ENCODE measurements around the gene SLC66A3. TPM values are rescaled to one million over a fixed set of nuclear protein-coding genes. Genes with fewer than 3 reads are reported as not detected.
A peak's percentile ranks its signal among the peaks of the same experiment; 100 is the strongest.

Gene SLC66A3
- total RNA-seq, 1 donor from 2014 or later, result 14.2 TPM

DNA sequence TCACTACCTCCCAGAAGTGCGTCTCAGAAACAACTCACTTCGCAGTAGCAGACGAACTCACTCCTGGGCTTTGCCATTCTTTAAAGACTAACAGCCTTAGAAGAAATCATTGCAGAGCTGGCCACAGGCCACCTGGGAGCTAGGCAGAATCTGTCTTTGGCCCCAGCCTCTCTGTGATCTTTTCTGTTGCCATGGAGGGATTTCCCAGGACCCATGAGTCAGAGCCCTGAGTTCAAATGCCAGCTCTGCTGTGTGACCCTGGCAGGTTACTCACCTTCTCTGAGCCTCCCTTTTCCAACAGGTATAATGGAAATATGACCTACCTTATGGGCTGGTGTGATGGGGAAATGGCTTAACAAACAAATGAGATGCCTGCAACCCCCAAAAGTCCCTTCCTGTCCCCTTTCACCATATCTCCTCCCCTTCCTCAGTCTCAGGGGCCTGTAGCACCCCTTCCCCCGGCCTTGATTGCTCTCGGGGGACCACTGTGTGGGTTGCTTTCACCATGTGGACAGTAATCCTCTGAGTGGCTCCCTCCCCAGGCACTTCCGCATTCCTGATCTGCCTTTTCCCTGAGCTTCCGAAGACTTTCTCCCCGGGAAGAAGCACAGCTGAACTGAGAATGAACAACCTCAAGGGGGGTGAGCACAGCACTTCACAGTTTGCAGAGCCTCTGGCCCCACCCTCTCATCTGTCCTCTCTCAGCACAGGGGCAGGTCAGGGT lies 34.0 kb upstream of the SLC66A3 start:
- DNase-seq (ENCODE audit: low read depth), result no peak

DNA sequence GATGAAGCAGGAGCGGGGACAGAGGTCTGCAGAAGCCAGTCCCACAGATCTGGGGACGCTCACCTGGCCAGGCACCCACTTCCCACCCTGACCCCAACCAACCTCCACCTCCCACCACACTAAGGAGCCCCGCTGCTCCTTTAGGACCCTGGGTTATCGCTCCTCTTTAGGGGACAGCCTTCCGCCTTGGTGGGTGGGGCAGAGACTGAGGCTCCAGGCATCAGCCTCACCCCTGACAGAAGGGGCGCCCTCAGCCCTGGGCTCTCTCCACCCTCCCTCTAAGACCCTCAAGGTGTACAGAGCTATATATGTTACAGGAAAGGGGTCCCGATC lies 33.5 kb upstream of the SLC66A3 start:
- DNase-seq (ENCODE audit: low read depth), result no peak
- H3K36me3 ChIP-seq (ENCODE audit: control insufficient read depth, insufficient read depth, low read length), result no peaks in the 10 kb centered on the region
- H3K4me3 ChIP-seq (ENCODE audit: low read depth, low read length), result no peak overlapping the region
- TF ChIP-seq, protein P1, sequence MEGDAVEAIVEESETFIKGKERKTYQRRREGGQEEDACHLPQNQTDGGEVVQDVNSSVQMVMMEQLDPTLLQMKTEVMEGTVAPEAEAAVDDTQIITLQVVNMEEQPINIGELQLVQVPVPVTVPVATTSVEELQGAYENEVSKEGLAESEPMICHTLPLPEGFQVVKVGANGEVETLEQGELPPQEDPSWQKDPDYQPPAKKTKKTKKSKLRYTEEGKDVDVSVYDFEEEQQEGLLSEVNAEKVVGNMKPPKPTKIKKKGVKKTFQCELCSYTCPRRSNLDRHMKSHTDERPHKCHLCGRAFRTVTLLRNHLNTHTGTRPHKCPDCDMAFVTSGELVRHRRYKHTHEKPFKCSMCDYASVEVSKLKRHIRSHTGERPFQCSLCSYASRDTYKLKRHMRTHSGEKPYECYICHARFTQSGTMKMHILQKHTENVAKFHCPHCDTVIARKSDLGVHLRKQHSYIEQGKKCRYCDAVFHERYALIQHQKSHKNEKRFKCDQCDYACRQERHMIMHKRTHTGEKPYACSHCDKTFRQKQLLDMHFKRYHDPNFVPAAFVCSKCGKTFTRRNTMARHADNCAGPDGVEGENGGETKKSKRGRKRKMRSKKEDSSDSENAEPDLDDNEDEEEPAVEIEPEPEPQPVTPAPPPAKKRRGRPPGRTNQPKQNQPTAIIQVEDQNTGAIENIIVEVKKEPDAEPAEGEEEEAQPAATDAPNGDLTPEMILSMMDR (IDR thresholded peaks at IDR 0.05; ENCODE audit: insufficient read depth, low read length, poor library complexity, severe bottlenecking), result no peak
- H3K27me3 ChIP-seq (ENCODE audit: control insufficient read depth, insufficient read depth, low read length), result no peaks in the 10 kb centered on the region

More for the DNA sequence above, 34.0 kb upstream of the SLC66A3 start:
- TF ChIP-seq, protein P1 (IDR thresholded peaks at IDR 0.05; ENCODE audit: insufficient read depth, low read length, poor library complexity, severe bottlenecking), result no peak
- H3K36me3 ChIP-seq (ENCODE audit: control insufficient read depth, insufficient read depth, low read length), result no peaks in the 10 kb centered on the region
- H3K27me3 ChIP-seq (ENCODE audit: control insufficient read depth, insufficient read depth, low read length), result no peaks in the 10 kb centered on the region
- H3K4me3 ChIP-seq (ENCODE audit: low read depth, low read length), result no peak overlapping the region

DNA sequence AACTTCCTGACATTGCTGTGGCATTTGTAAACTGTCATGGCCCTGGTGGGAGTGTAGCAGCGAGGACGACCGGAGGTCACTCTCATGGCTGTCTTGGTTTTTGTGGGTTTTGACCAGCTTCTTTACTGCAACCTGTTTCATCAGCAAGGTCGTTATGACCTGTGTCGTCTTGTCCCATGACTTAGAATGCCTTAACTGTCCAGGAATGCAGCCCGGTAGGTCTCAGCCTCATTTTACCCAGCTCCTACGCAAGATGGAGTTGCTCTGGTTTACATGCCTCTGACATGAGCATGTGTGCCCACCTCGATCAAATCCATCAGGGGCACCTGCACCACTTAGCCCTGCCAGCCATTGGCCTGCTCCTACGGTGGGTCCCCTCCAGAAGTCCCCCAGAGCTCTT lies 32.9 kb upstream of the SLC66A3 start:
- TF ChIP-seq, protein P1 (IDR thresholded peaks at IDR 0.05; ENCODE audit: insufficient read depth, low read length, poor library complexity, severe bottlenecking), result no peak
- H3K36me3 ChIP-seq (ENCODE audit: control insufficient read depth, insufficient read depth, low read length), result no peaks in the 10 kb centered on the region
- no peak for DNase-seq (ENCODE audit: low read depth)
- no peak overlapping the region for H3K4me3 ChIP-seq (ENCODE audit: low read depth, low read length)
- no peaks in the 10 kb centered on the region for H3K27me3 ChIP-seq (ENCODE audit: control insufficient read depth, insufficient read depth, low read length)

DNA sequence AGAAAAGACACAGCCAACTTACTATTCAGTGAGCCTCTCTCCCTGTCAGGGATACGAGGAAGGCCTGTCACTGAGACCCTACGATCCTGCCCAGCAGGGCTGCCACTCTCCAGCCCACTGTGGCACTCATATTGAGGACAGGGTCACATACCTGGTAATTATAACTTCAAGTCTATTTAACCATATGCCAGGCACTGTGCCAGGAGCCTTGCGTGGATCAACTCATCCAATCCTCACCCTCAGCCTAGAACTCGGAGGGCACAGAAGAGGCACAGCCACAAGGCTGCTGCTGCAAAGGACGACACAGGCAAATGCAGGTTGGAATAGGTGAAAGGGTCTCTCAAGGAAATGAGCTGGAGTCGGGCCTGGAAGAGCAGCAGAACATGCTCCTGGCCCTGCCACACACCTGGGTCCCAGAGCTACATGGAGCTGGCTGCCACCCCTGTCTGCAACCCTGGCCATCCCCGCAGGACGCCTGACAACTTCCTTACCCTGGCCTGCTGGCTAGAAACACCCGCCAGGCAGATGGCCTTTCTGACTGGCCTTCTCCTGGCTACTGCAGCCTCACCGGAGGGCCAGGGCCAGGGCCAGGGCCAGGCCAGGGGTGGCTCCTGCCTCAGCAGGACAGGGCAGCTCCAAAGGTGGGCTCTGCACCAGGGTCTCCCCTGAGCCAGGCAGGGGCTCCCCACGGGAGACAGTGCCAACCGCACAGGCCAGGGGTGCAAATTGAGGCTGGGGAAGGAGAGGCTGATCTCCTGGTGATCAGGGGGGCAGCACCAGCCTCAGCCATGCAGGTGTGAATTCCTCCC lies 32.1 kb upstream of the SLC66A3 start:
- H3K27me3 ChIP-seq (ENCODE audit: control insufficient read depth, insufficient read depth, low read length), result no peaks in the 10 kb centered on the region
- H3K36me3 ChIP-seq (ENCODE audit: control insufficient read depth, insufficient read depth, low read length), result no peaks in the 10 kb centered on the region
- no peak for DNase-seq (ENCODE audit: low read depth)
- H3K4me3 ChIP-seq (ENCODE audit: low read depth, low read length), result no peak overlapping the region
- TF ChIP-seq, protein P1 (IDR thresholded peaks at IDR 0.05; ENCODE audit: insufficient read depth, low read length, poor library complexity, severe bottlenecking), result no peak

DNA sequence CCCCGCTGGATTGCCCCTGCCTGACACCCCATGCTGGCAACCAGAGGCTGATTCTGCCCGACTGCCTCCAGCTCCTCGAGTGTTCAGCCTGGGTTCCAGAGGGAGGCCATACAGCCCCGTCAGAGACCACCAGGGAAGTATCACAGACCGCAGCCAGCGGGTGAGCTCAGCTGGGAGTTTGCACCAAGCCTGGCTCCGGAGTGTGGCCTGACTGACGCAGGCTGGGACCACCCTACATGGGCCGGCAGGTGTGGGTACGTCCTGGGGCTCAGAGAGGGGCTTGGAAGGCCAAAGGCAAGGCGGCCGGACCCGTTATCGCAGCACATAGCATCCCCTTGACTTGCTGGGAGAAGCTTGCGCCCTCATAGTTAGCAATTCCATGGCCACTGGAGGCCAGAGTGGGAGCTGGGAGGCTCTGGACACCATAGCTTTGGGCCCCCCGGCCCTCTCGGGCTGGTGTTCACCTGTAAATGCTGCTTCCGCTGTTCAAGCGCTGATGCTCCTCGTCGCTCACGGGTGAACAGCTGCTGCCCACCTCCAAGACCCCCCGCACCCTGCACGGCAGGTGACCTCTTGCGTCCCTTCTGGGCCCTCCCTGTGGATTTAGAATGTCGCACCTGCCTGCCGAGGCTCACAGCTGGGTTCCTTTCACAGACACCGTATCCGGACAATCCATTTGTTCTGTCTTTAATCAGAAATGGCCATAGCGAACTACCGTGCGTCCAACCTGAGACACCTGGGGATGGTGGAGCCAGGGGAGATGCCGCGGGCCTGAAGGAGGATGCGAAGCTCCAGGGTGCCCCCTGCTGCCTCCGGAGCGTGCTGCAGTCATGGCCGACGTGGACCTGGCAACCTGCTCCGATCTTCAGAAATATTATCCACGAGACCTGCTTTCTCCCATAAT lies 31.2 kb upstream of the SLC66A3 start:
- TF ChIP-seq, protein P1 (IDR thresholded peaks at IDR 0.05; ENCODE audit: insufficient read depth, low read length, poor library complexity, severe bottlenecking), result peak; percentile 97
- DNase-seq (ENCODE audit: low read depth), result no peak
- H3K4me3 ChIP-seq (ENCODE audit: low read depth, low read length), result no peak overlapping the region
- H3K36me3 ChIP-seq (ENCODE audit: control insufficient read depth, insufficient read depth, low read length), result no peaks in the 10 kb centered on the region
- H3K27me3 ChIP-seq (ENCODE audit: control insufficient read depth, insufficient read depth, low read length), result no peaks in the 10 kb centered on the region

Measured in kidney epithelial cell (primary cell).